BJ (cell line): ENCODE data around the gene ZNF574. TPM values are rescaled to one million over a fixed set of nuclear protein-coding genes. Genes with fewer than 3 reads are reported as not detected.

Experiments used
- CTCF ChIA-PET: fragments of 350-600 bp; formaldehyde crosslinking; extraction: SDS; loops from one replicate; lab custom pipeline; 2021; ENCODE audit warnings: antibody characterized with exemption, inconsistent platforms; lab: Yijun Ruan, JAX
- POLR2A ChIA-PET: fragments of 300-600 bp; sonication (Branson Sonifier 250); formaldehyde crosslinking; extraction: SDS; loops from one replicate; lab custom pipeline; 2021; ENCODE audit warnings: antibody characterized with exemption; lab: Charles Lee
- DNase-seq: peaks from one replicate; pipeline ENCODE4 v3.0.0-alpha.2; 2011; ENCODE audit warnings: low read depth
- H3K27me3 ChIP-seq: 2 replicates; pipeline ENCODE4 v1.6.0; 2011; ENCODE audit warnings: low read length; ENCODE audit not compliant: control insufficient read depth, insufficient read depth
- H3K36me3 ChIP-seq: 2 replicates; pipeline ENCODE4 v1.5.1; 2011; ENCODE audit warnings: low read length; ENCODE audit not compliant: control insufficient read depth, insufficient read depth
- H3K4me3 ChIP-seq: 2 replicates; pipeline ENCODE4 v1.5.1; 2011; ENCODE audit warnings: low read depth, mild to moderate bottlenecking, control low read depth, low read length
- polyA plus RNA-seq: library from polyadenylated mRNA; depleted of rRNA; stranded (reverse); fragments of >200 nt; gene quantifications from 2 replicates; pipeline ENCODE4 v1.2.3, GENCODE V29; 2011
- TF ChIP-seq, protein P1 (sequence below): IDR thresholded peaks from 2 replicates; pipeline ENCODE4 v1.5.1; 2011; ENCODE audit warnings: low read depth, mild to moderate bottlenecking, control low read depth, inconsistent platforms, low read length, moderate library complexity; ENCODE audit not compliant: insufficient read depth

ZNF574 gene
- polyA plus RNA-seq, 1 experiment = 10.4 TPM

DNA sequence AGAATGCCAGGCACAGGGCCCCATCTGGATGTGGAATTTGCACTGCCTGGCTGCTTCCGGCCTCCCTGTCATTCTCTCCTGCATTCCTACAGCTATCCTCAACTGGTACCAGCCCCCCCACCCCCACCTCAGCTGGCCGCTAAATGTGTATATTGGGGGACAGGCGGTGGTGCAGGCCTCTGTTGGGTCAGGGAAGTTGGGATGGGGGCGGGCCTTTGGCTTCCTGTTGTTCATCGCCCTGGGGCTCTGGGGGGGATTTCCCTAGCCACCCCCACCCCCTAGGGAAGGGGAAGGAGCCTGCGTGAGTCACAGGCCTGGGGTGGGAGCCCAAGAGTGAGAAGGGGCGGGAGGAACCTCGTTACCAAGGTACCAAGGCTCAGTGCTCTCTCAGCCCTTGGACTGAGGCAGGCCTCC, 45.7 kb downstream of the ZNF574 start:
- POLR2A ChIA-PET = interaction anchor here (0.7 kb wide), 1 partner anchor 275 kb away, joined by 6 read pairs; no protein-coding TSS in a partner anchor
- TF ChIP-seq, protein P1, sequence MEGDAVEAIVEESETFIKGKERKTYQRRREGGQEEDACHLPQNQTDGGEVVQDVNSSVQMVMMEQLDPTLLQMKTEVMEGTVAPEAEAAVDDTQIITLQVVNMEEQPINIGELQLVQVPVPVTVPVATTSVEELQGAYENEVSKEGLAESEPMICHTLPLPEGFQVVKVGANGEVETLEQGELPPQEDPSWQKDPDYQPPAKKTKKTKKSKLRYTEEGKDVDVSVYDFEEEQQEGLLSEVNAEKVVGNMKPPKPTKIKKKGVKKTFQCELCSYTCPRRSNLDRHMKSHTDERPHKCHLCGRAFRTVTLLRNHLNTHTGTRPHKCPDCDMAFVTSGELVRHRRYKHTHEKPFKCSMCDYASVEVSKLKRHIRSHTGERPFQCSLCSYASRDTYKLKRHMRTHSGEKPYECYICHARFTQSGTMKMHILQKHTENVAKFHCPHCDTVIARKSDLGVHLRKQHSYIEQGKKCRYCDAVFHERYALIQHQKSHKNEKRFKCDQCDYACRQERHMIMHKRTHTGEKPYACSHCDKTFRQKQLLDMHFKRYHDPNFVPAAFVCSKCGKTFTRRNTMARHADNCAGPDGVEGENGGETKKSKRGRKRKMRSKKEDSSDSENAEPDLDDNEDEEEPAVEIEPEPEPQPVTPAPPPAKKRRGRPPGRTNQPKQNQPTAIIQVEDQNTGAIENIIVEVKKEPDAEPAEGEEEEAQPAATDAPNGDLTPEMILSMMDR = no peak
- Histone ChIP-seq H3K4me3 (no peak overlapping the region), H3K27me3 (no peaks in the 10 kb centered on the region), H3K36me3 (peaks cover 2% of the 10 kb centered on the region; the same call in 1 of the 2 replicates)
- CTCF ChIA-PET = interaction anchor here (0.7 to 4.5 kb wide), 4 partner anchors 11 to 40 kb away, joined by 3 to 34 read pairs (median 5); partner anchors contain the start of gene POU2F2
- peak; percentile 43 for DNase-seq

GRCh38 chr19:42122691-42123607, 47.0 kb downstream of the ZNF574 start:
- TF ChIP-seq, protein P1 = 0 out of 2 replicates have a peak, but pooled peaks have one; percentile 11
- Histone ChIP-seq H3K4me3 (no peak overlapping the region), H3K36me3 (no peaks in the 10 kb centered on the region), H3K27me3 (no peaks in the 10 kb centered on the region)
- ChIA-PET CTCF (interaction anchor here (1.1 to 4.5 kb wide), 6 partner anchors 9 to 62 kb away, joined by 3 to 34 read pairs (median 8); no protein-coding TSS in a partner anchor), POLR2A (no interaction called here)
- DNase-seq = no peak

GRCh38 chr19:42123765-42124164, 47.8 kb downstream of the ZNF574 start:
- no peaks in the 10 kb centered on the region for H3K36me3 ChIP-seq
- POLR2A ChIA-PET = no interaction called here
- no peak for DNase-seq
- TF ChIP-seq, protein P1 = no peak
- no peaks in the 10 kb centered on the region for H3K27me3 ChIP-seq
- no peak overlapping the region for H3K4me3 ChIP-seq
- CTCF ChIA-PET = interaction anchor here (1.1 to 4.5 kb wide), 6 partner anchors 9 to 122 kb away, joined by 3 to 34 read pairs (median 8); no protein-coding TSS in a partner anchor

DNA sequence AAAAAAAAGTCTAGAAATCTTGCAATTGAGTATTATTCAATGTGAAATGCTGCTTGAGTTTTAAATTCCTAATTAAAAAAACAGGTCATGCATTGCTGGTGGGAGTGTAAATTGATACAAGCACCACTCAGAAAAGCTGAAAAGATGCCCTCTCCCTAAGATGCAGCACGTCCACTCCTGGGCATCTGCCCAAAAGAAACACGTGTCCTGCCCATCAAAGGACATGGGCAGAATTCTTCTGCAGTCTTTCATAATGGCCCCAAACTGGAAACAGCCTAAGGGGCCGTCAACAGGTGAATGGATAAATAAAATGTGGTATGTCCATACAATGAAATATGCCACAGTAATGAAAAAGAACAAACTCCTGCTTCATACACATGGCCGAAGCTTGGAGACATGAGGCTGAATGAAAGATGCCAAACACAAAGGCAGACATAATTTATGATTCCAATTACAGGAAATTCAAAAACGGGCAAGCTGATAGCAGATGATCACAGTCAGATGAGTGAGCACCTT, 48.5 kb downstream of the ZNF574 start:
- ChIA-PET POLR2A (no interaction called here), CTCF (interaction anchor here (0.8 to 4.5 kb wide), 6 partner anchors 8 to 172 kb away, joined by 3 to 34 read pairs (median 8); no protein-coding TSS in a partner anchor)
- DNase-seq = no peak
- no peaks in the 10 kb centered on the region for H3K36me3 ChIP-seq
- TF ChIP-seq, protein P1 = no peak
- no peaks in the 10 kb centered on the region for H3K27me3 ChIP-seq
- H3K4me3 ChIP-seq = no peak overlapping the region

- no peak for DNase-seq
- POLR2A ChIA-PET = no interaction called here
- CTCF ChIA-PET = interaction anchor here (0.8 to 4.5 kb wide), 5 partner anchors 12 to 171 kb away, joined by 3 to 34 read pairs (median 8); no protein-coding TSS in a partner anchor
- H3K4me3 ChIP-seq = no peak overlapping the region
- TF ChIP-seq, protein P1 = no peak
- no peaks in the 10 kb centered on the region for H3K27me3 ChIP-seq
- H3K36me3 ChIP-seq = no peaks in the 10 kb centered on the region
Measured at GRCh38 chr19:42125536-42125935, 49.6 kb downstream of the ZNF574 start.
